ENCODE data around the gene SOX18.

Gene SOX18

GRCh38 chr20:64073476-64074183 is 24.2 kb upstream of the SOX18 start:
- in situ Hi-C loops (cut with MboI; ENCODE audit: low sequenced_read_pairs, unreplicated experiment) = no loop called here
- no peak for DNase-seq (ENCODE audit: low spot score)
- TF ChIP-seq CTCF (IDR thresholded peaks at IDR 0.05; ENCODE audit: borderline replicate concordance, control extremely low read depth, extremely low read depth, insufficient read depth, missing control alignments) = no peak

- DNase-seq (ENCODE audit: low spot score) = no peak
- in situ Hi-C loops (cut with MboI; ENCODE audit: low sequenced_read_pairs, unreplicated experiment) = no loop called here
- TF ChIP-seq CTCF (IDR thresholded peaks at IDR 0.05; ENCODE audit: borderline replicate concordance, control extremely low read depth, extremely low read depth, insufficient read depth, missing control alignments) = no peak
Measured at GRCh38 chr20:64072498-64073063, 23.1 kb upstream of the SOX18 start.

GRCh38 chr20:64071341-64072332 is 22.2 kb upstream of the SOX18 start:
- in situ Hi-C loops (cut with MboI; ENCODE audit: low sequenced_read_pairs, unreplicated experiment) = no loop called here
- no peak for DNase-seq (ENCODE audit: low spot score)
- TF ChIP-seq CTCF (IDR thresholded peaks at IDR 0.05; ENCODE audit: borderline replicate concordance, control extremely low read depth, extremely low read depth, insufficient read depth, missing control alignments) = no peak

- no peak for TF ChIP-seq CTCF (IDR thresholded peaks at IDR 0.05; ENCODE audit: borderline replicate concordance, control extremely low read depth, extremely low read depth, insufficient read depth, missing control alignments)
- in situ Hi-C loops (cut with MboI; ENCODE audit: low sequenced_read_pairs, unreplicated experiment) = no loop called here
- DNase-seq (ENCODE audit: low spot score) = no peak
Measured at GRCh38 chr20:64070244-64070993, 21.0 kb upstream of the SOX18 start.

GRCh38 chr20:64069614-64070243 is 20.3 kb upstream of the SOX18 start:
- in situ Hi-C loops (cut with MboI; ENCODE audit: low sequenced_read_pairs, unreplicated experiment) = no loop called here

More at GRCh38 chr20:64069614-64070243, 20.3 kb upstream of the SOX18 start:
- DNase-seq (ENCODE audit: low spot score) = peak; percentile 75
- peak; percentile 68 for TF ChIP-seq CTCF (IDR thresholded peaks at IDR 0.05; ENCODE audit: borderline replicate concordance, control extremely low read depth, extremely low read depth, insufficient read depth, missing control alignments)
